ENCODE data around the gene BCL2.
"Not testable (repeated sequence)": the region's sequence is repeated elsewhere in the genome, so short reads cannot be mapped to it uniquely, and the experiment has no call there.

Gene BCL2

DNA sequence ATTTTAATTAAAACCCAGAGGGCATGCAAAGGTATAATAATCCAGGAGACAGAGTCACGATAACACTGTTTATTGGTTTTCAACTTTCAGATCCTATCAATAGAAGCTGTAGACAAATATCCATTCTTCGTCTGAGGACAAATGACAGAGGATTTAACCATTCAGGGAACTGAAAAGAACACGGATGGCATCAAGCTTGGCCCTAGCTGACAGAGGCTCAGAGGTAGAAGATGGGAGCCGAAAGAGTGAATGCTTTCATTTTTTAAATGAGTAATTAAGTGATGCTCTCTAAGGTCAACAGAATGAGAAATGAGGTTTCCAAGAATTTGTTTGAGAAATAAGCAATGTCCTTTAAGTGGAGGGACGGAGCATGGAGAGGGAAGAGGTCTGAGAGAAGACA, 62.1 kb downstream of the BCL2 start:
- DNase-seq: no peak

- no peak for DNase-seq
These were observed 64.1 kb downstream of the BCL2 start for GRCh38 chr18:63255435-63255834.

GRCh38 chr18:63254716-63255399, 64.7 kb downstream of the BCL2 start:
- no peak for DNase-seq

- no peak for DNase-seq
These were observed 65.9 kb downstream of the BCL2 start for GRCh38 chr18:63253428-63254372.

DNA sequence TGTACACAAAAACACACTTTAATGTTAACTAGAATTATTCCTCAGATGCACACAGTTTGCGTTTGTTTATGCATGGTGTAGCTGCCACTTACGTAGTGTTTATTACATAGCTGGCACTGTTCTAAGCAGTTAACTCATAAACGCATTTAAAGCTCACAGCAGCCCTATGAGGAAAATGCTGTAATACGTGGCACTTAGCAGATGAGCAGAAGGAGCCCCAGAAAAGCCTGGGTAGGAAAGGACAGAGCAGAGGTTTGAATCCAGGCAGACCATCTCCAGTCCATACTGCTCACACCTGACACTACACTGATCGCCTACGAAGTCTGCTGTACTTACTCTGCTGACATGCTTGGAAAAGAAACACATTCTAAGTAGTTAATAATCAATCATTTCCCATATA, 66.6 kb downstream of the BCL2 start:
- no peak for DNase-seq

DNA sequence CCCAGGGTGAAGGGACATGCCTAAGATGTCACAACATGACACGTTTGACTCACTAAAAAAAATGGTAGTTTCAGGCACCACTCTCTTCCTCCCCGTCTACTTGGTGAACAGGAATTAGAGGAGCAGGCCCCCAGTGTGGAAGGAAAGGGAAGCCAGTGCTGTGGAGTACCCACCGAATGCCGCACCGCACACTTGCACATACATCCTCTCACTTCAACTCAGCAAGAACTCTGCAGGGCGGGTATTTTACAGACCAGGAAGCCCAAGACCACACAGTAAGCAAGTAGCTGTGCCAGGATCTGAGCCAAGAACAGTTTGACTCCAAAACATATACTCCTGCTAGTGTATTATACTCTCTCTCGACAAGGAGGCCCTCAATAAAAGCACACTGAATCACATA, 69.8 kb downstream of the BCL2 start:
- no peak for DNase-seq

GRCh38 chr18:63247926-63248325, 71.6 kb downstream of the BCL2 start:
- DNase-seq: no peak

DNA sequence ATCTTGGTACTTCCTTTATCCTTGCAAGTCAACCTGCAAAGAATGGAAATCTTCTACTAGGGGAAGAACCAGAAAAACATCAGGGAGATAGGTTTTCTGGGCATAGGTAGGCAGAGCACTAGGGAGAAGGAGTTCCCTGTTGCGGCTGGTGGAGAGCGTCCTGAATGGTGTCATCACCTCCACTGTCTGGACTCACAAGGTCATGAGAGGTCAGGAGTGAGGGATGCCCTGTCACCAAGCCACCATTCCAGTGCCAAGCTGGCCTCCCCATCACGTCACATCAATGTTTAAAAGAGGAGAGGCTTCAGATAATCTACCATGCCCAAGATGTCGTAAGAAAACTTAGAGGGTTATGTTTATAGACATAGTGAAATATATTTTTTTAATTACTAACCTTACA, 72.1 kb downstream of the BCL2 start:
- no peak for DNase-seq

GRCh38 chr18:63245600-63245999, 74.0 kb downstream of the BCL2 start:
- no peak for DNase-seq

GRCh38 chr18:63244607-63245006, 75.0 kb downstream of the BCL2 start:
- DNase-seq: no peak

- DNase-seq: no peak
These were observed 77.8 kb downstream of the BCL2 start for GRCh38 chr18:63241760-63242159.

DNA sequence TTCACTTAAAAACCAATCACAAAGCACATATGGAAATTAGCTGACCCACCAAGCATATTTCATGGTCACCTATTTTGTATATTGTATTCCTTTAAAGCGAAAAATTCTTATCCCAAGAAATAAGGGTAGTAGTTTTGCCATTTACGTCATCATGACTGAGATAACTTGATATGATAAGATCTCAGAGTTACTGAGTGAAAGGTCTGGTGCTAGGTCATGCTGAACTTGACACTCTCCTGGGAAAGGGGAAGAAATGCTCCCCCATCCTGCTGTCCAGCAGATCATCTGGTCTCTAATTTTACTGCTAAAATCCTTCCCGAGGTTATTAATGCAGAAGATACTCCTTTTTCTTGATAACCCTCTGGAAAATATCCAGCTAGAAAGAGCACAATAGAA, 78.3 kb downstream of the BCL2 start:
- no peak for DNase-seq

DNA sequence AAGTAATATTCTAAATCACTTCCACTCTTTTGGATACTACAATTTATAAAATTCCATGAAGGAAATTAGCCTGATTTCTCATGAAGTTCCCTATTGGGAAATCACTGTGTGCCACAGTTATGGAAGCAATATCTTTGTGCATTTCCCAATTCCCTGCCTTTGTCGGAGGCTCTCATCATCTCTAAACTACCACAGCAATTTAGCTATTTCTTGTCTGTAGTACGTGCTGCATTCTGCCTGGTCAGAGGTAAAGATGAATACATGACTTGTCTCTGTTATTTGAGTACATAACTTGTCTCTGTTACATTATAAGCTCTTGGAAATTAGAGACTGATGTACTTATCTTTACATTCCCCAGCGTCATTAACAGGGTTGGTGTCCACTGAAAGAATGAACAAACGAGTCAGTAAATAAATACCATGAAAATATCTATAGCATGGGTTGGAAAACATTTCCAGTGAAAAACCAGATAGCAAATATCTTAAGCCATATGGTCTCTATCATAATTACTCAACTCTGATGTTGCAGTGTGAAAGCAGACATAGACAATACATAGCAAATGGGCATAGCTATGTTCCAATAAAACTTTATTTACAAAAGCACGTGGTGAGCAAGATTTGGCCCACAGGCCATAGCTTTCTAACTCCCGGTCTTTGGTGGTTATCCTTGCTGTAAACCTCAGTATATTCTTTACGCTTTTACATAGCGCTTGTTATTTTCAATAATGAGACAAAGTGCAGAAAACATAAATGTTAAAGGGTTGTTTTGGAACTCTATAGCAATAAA, 78.8 kb downstream of the BCL2 start:
- DNase-seq: no peak

DNA sequence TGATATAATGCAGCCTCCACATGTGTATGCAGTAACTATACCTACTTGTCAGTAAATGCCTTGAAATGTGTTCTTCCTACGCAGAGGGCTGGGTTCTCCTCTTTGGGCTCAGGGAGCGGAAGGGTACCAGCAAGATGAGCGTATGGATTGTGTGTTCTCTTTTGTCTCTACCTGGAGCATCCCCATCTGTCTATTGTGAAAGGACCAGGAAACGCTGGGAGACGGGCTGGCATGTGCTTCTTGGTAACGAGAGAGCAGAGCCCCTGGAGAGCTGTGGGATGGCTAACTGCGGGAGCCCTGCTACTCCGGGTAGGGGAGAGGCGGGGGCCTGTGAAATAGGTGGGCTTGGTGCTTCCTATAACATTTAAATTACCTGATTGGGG, 80.9 kb downstream of the BCL2 start:
- no peak for DNase-seq

- no peak for DNase-seq
These were observed 81.5 kb downstream of the BCL2 start for GRCh38 chr18:63237881-63238692.

DNA sequence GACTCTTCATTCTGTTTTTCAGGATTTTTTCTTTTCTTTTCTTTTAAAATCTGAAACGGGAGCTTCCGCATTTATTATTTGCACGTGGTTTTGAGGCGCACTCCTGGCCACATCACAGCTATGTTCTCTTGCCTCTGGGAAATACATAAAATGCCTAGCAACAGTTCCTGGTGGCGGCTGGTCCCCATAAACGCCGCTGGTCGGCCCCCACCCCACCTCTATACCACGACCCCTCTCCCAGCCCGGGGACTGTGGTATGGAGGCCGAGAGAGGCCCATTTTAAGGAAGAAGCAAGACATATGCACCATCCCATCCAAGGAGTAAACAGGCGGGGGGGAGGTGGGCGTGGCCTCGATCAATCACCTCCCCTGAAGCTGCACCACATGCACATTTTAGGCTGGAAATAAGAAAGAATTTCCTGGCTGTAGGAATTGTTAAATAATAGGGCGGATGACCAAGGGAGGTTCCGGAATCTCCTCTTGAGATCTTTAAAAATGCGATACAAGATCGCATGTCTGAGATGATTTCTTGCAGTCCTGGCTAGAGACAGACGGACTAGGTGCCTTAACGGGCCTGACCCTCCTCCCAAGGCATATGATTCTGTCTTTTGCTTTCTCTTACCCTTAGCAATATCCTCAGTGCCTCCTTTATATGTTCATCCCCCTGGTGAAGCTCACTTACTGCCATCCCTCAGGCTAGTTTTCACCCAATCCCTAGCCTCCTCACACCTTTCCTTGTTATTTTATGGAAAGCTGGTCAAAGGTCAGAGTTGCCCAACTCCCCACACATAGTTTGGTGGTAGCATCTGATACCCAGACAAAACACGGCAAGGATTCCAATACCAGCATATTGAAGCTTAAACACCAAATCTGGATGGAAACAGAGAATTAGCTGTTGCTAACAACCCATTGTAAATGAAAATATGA, 82.4 kb downstream of the BCL2 start:
- DNase-seq: no peak

DNA sequence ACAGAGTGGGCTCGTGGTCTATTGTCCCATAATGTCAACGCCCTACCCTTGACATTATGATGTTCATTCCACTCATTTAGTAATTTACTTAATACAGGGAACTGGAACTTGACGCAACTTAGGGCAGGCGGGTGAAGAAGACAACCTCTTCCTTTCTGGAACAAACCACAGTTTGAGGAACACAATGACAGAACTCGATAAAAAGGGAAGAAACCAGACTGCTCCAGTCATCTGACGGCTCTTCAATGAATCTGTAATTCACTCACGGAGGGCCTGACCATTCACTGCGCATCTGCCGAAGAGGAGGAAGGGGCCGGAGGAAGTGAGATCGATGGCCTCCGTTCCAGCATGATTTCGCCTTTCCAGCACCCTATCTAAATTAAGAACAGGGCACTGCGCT, 83.2 kb downstream of the BCL2 start:
- DNase-seq: no peak

DNA sequence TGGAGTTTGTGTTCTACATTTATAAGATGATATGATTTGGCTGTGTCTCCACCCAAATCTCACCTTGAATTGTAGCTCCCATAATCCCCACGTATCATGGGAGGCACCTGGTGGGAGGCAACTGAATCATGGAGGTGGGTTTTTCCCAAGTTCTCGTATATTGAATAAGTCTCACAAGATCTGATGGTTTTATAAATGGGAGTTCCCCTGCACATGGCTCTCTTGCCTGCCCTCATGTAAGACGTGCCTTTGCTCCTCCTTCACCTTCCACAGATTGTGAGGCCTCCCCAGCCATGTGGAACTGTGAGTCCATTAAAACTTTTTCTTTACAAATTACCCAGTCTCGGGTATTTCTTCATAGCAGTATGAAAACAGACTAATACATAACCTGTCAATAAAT, 83.6 kb downstream of the BCL2 start:
- not testable (repeated sequence) for DNase-seq

- DNase-seq: no peak
These were observed 84.7 kb downstream of the BCL2 start for GRCh38 chr18:63234841-63235240.

GRCh38 chr18:63234432-63234831, 85.1 kb downstream of the BCL2 start:
- DNase-seq: no peak

GRCh38 chr18:63233334-63233733, 86.2 kb downstream of the BCL2 start:
- no peak for DNase-seq

DNA sequence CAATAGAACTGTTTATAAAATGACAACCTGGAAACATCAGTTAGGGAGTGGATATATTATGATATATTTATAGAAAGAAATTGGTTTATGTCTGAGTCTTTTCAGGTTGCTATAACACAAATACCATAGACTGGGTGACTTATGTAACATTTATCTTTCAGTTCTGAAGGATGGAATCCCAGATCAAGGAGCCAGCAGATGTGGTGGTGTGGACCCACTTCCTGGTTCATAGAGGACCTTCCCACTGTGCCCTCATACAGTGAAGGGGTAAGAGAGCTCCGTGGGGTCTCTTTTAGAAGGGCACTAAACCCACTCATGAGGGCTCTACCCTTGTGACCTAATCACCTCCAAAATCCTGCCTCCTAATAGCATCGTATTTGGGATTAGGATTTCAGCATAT, 86.7 kb downstream of the BCL2 start:
- no peak for DNase-seq

All from NCI-H2081 treated with DMSO at 0.1 percent for 48 hours (cell line).